ENCODE measurements around the gene CRAMP1.

GRCh38 chr16:1640261-1640941 lies 28.2 kb downstream of the CRAMP1 start:
- no peak for TF ChIP-seq CTCF (IDR thresholded peaks at IDR 0.05)
- no peak for TF ChIP-seq POLR2A (IDR thresholded peaks at IDR 0.05)

Data from adrenal gland (tissue), 5 donors.